GM21717 (cell line): ENCODE measurements around the gene OR10H5.
"Not testable (repeated sequence)": the region's sequence is repeated elsewhere in the genome, so short reads cannot be mapped to it uniquely, and the experiment has no call there.

Source experiments
- ATAC-seq: cut with Tn5 transposase; IDR thresholded peaks from one replicate; pipeline ENCODE4 v1.9.1; 2021; ENCODE audit warnings: mild to moderate bottlenecking, moderate library complexity; ENCODE audit not compliant: unreplicated experiment

Gene OR10H5

DNA sequence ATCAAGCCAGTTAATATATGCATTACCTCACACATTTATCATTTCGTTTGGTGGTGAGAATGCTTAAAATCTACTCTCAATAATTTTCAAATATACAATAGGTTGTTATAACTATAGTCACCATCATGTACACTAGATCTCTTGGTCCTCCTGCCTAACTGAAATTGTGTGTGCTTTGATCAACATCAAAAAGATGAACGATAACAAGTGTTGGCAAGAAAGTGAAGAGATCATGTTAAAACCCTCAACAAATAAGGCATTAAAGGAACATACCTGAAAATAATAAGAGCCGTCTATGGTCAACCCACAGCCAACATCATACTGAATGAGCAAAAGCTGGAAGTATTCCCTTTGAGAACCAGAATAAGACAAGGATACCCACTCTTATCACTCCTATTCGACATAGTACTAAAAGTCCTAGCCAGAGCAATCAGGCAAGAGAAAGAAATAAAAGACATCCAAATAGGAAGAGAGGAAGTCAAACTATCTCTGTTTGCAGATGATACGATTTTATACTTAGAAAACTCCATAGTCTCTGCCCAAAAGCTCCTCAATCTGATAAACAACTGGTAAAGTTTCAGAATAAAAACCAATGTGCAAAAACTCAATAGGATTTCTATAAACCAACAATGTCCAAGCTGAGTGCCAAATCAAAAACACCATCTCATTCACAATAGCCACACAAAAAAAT is 55.9 kb downstream of the OR10H5 start:
- no peak for ATAC-seq

- ATAC-seq = not testable (repeated sequence)
These were observed 56.4 kb downstream of the OR10H5 start for GRCh38 chr19:15843894-15844222.

GRCh38 chr19:15846923-15847322 is 59.5 kb downstream of the OR10H5 start:
- no peak for ATAC-seq

DNA sequence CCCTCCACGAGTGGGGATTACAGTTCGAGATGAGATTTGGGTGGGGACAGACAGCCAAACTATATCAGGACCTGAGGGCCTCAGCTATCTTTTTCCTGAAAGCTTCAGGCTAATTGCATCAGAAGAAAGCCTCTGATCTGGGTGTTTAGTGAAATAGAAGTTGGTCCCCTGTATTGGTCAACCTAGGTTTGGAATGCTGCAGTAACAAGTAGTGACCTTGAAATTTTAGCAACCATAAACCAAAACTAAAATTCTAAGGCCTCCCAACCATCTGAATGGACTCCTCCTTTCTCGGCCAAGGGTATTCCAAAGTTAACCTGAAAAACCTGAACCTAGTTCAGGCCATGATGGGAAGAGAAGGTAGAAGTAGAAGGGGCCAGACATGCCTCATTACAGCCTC is 62.9 kb downstream of the OR10H5 start:
- ATAC-seq = no peak
